Kidney capillary endothelial cell (primary cell): ENCODE results near the gene AGO4.
"Not testable (repeated sequence)": the region's sequence is repeated elsewhere in the genome, so short reads cannot be mapped to it uniquely, and the experiment has no call there.

Experiments
- DNase-seq: peaks from one replicate; pipeline ENCODE4 v3.0.0-alpha.2; 2018; ENCODE audit warnings: low spot score

AGO4 gene

GRCh38 chr1:35810096-35810881 lies 2.5 kb downstream of the AGO4 start:
- no peak for DNase-seq

DNA sequence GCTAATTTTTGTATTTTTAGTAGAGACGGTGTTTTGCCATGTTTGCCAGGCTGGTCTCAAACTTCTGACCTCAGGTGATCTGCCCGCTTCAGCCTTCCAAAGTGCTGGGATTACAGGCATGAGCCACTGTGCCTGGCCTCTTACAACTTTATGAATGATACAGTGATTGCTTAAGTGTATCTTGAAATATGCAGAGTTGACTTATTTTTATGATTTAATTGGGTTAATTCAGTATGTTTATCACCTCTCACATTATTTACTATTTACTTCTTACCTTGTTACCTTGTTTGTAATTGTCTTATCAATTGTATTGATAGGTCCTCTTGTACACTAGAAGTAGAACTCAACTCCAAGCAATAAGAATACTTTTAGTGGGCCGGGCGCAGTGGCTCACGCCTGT lies 4.9 kb downstream of the AGO4 start:
- not testable (repeated sequence) for DNase-seq

GRCh38 chr1:35825255-35825654 lies 17.4 kb downstream of the AGO4 start:
- DNase-seq = no peak

DNA sequence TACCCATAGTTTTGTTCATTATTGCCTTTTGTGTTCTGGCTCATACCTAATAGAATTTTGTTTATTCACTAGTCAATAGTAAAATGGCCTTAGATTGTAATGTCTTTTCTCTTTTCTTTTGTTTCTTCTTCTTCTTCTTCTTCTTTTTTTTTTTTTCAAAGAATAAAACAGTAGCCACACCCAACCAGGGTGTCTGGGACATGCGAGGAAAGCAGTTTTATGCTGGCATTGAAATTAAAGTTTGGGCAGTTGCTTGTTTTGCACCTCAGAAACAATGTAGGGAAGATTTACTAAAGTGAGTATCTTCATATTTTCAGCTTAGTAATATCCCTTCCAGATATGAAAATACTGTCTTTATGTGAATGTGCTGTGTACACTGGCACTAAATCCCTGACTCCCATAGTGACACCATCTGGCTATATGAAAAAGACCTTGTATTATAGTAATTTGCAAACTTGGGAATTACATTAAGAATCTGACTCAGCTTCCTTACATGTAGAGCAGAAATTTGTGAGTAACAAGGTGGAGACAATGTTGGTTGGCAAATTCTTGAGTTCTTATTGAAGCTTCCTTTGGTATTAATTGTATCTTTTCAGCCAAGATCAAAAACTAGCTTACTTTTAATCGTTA lies 24.6 kb downstream of the AGO4 start:
- DNase-seq = peak; percentile 39

- no peak for DNase-seq
These were observed 25.6 kb downstream of the AGO4 start for GRCh38 chr1:35833395-35833794.

- DNase-seq = no peak
These were observed 26.4 kb downstream of the AGO4 start for GRCh38 chr1:35834218-35834617.

GRCh38 chr1:35835398-35835797 lies 27.6 kb downstream of the AGO4 start:
- DNase-seq = no peak

- DNase-seq = no peak
These were observed 28.9 kb downstream of the AGO4 start for GRCh38 chr1:35836734-35837133.

GRCh38 chr1:35838693-35839245 lies 31.0 kb downstream of the AGO4 start:
- no peak for DNase-seq

DNA sequence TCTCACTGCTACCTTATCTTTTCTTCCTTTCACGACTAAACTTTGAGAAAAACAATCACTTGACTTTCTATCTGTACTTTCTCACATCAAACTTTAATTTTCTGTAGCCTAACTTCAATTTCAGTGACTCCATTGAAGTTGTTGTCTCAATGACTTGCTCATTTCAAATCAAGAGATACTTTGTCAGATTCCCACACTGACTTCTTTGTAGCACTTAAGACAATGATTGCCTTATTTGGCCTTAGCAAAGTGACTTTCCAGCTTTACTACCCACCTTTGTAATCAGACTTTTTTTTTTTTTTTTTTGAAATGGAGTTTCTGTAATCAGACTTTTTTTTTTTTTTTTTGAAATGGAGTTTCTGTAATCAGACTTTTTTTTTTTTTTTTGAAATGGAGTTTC lies 37.0 kb downstream of the AGO4 start:
- DNase-seq = no peak

DNA sequence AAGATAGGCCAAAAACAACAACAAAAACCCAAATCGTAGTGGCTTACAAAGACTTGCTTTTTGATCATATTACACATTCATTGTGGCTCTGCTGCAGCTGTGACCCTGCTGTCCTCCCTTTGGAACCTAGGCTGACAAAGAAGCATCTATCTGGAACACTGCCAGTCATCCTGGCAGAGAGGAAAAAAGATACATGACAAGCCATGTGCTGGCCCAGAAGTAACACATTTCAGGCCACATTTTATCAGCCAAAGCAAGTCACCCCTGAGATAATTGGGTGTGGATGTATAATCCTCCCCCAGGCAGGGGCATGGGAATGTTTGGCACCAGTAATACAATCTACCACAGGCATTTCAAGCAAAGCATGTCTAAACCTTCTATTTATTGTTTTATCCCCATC lies 38.0 kb downstream of the AGO4 start:
- DNase-seq = no peak

DNA sequence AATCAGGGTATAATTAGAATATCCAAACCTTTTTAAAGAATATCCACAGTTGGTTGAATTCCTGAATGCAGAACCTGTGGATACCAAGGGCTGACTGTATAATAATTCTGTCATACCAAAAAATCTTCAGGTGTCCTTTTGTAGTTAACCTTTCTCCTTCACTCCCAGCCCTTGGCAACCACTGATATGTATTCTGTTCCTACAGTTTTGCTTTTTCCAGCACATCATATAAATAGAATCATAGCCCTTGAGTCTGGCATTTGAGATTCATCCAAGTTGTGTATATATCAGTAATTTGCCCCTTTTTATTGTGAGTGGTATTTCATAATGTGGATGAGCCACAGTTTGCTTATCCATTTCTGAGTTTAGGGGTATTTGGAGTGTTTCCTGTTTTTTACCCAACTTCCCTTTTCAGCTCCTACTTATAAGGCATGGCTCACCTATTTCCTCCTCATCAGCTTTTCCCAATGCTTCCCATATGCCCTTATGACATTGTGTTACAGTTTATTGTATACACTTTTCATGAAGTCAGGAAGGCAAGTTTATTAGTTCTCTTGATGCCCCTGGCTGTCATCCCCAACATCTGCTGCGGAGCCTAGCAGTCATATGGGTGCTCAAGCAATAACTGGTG lies 40.2 kb downstream of the AGO4 start:
- no peak for DNase-seq

- no peak for DNase-seq
These were observed 42.2 kb downstream of the AGO4 start for GRCh38 chr1:35850051-35850450.

- DNase-seq = no peak
These were observed 42.9 kb downstream of the AGO4 start for GRCh38 chr1:35850716-35851115.

DNA sequence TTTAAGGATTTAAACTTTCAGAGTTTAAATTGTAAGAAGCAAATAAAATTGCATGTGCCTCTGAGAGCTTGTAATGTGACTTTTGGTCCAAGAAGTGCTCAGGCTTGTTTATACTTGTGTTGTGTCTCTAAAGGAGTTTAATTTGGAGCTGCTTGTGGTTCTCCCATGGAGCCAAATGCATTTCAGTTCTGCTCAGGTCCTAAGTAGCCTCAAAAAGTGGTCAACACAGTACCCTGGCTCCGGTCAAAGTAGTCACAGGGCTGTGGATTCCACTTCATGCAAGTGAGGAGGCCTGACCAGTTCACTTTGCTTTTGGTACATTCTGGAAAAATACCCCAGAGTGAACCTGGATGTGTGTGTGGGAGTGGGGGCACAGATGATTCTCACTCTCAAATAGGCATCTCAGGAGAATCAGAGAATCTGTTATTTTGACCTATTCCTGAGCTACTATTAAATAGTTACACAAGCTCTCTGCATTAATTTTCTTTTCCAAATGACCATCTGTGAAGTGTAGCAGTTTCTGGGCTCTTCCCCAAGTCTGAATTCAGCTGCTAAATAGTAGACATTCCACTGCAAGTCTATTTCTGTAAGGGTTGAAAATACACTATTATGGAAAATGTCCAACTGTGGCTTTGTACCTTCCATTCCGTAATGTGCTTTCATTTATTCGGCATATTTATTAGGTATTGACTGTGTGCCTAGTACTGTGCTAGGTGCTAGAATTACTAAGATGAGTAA lies 43.5 kb downstream of the AGO4 start:
- no peak for DNase-seq

DNA sequence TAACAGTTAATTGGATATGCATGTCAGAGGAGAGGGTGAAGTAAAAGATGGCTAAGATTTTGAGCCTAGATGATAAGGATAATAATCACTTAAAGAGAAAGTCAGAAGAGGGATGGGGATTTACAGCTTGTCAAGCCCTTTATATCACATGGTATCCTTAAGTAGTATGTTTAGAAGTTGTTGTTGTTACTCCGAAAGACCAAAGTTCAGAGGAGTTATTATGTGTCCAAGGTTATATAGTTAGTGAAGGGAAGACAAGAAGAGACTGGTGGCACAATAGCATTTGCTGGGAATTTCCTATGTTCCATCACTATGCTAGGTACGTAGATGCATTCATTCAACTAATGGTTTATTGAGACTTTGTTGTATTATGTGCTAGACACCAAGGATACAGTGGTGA lies 44.4 kb downstream of the AGO4 start:
- DNase-seq = no peak

DNA sequence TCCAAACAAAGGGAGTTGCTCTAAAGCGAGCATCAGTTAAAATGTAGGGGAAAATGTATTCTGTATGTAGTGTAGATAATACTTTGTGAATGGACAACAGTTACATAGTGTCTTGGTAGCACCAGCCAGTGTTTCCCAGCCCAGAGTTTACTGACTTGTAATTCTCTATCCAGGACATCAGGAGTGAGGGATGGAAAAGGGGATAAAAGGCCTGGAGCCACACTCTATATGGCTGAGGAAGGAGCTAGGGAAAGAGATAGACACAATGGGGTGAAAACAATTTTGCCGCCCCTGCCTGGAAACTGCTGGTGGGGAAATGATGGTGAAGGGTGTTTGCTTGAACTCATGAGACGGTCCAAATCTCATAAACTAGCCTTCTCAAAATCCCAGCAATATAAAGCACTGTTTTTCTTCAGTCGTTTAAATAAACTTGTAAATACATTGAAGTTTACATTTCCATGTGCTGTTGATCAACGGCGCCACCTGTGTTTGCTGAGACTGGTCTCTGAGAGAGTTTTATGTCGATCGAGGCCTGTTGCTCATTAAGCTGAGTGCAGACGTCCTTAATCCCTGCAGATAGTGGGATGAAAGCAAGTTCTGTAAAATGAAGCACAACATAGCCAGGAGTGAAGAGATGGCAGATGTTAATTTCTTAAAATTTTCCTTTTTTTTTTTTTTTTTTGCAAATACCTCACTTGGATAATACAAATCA lies 47.3 kb downstream of the AGO4 start:
- no peak for DNase-seq

DNA sequence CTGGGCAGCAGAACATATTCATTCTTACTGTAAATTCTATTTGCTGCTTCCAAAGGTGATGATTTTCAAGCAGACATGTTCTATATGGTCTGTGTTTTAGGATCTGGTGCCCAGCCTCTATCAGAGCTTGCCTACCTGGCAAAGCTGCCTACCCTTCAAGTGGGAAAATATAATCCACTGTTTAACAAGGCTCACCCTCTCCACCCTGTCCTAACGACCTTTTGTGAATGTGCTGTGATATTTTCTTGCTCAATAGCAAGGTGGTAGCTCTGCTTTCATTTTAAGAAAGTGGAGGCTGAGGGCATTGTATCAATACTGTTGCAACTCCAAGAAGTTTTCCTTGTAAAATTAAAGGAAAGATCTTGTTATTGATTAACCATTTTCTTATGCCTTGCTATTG lies 49.1 kb downstream of the AGO4 start:
- no peak for DNase-seq

GRCh38 chr1:35857830-35858229 lies 50.0 kb downstream of the AGO4 start:
- DNase-seq = no peak

- no peak for DNase-seq
These were observed 52.9 kb downstream of the AGO4 start for GRCh38 chr1:35860696-35861095.

GRCh38 chr1:35863136-35863535 lies 55.3 kb downstream of the AGO4 start:
- DNase-seq = no peak
